GM21526 (cell line): ENCODE results near the gene CACNA1I.

Source experiments
- ATAC-seq: cut with Tn5 transposase; IDR thresholded peaks from one replicate; pipeline ENCODE4 v1.9.1; 2021; ENCODE audit warnings: moderate library complexity; ENCODE audit not compliant: unreplicated experiment, low FRiP score

The CACNA1I gene

GRCh38 chr22:39664485-39665200, 94.1 kb downstream of the CACNA1I start:
- no peak for ATAC-seq

- no peak for ATAC-seq
Measured at GRCh38 chr22:39665229-39665628, 94.7 kb downstream of the CACNA1I start.

- ATAC-seq: no peak
Measured at GRCh38 chr22:39665661-39666431, 95.3 kb downstream of the CACNA1I start.

DNA sequence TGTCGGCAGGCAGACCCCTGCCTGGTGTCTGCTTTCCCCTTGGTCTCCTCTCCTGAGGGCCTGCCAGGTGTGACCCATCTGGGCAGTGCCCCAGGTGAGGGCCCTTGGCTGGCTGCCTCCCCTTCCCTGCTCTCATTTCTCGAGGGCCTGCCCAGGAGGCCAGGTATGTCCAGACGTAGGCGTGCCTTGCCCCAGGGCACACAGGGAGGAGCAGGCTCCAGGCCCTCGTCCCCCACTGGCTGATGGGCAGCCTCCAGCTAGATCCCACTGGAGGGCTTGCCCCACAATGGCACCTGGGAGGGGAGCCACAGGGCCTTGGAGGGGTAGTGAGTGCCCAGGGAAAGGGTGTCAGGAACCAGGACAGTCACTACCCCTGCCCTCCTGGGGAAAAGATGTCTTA, 95.9 kb downstream of the CACNA1I start:
- no peak for ATAC-seq

DNA sequence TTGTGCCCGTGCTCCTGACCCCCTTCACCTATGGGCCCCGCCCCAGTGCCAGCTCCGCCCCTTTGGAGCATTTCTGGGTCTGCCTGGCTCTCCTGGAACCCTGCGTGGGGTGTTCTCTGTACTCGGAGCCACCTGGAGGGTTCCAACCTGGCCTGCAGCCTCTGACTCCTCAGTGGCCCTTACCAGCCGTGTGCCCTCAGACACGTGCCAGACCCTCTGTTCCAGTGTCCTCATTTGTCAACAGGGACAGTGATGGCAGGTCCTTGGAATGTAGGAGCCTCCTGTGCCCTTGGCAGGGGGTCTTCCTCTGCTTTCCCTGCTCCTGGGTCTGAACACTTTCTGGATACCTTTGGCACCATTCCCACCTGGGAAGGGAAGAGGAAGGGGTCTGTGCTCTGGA, 96.4 kb downstream of the CACNA1I start:
- no peak for ATAC-seq

DNA sequence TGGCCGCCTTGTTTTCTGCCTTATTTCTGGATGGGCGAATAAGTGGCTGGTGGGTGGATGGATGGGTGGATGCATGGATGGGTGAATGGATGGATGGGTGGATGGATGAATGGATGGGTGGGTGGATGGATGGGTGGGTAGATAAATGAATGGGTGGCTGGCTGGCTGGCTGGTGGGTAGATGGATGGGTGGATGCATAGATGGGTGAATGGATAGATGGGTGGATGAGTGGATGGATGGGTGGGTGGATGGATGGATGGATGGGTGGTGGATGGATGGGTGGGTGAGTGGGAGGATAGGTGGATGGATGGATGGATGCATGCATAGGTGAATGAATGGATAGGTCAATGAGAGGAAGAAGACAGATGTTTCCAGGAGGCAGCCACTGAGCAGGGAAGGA, 98.9 kb downstream of the CACNA1I start:
- no peak for ATAC-seq

DNA sequence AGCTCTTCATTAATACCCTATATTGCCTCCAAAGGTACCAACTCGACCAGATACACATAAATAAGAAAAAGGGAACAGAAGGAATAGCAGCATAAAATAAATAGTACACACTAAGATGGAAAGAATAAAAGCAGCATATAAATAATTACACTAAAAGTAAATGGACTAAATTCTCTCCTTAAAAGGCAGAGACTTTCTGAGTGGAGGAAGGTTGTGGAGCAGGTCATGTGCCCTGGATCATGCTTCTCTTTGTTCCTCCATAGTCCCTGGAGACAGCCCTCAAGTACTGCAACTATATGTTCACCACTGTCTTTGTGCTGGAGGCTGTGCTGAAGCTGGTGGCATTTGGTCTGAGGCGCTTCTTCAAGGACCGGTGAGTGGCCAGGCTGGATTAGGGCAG, 101.4 kb downstream of the CACNA1I start:
- no peak for ATAC-seq

- ATAC-seq: no peak
Measured at GRCh38 chr22:39674536-39674935, 104.0 kb downstream of the CACNA1I start.

GRCh38 chr22:39675947-39676346, 105.4 kb downstream of the CACNA1I start:
- no peak for ATAC-seq

GRCh38 chr22:39677967-39678366, 107.4 kb downstream of the CACNA1I start:
- no peak for ATAC-seq

DNA sequence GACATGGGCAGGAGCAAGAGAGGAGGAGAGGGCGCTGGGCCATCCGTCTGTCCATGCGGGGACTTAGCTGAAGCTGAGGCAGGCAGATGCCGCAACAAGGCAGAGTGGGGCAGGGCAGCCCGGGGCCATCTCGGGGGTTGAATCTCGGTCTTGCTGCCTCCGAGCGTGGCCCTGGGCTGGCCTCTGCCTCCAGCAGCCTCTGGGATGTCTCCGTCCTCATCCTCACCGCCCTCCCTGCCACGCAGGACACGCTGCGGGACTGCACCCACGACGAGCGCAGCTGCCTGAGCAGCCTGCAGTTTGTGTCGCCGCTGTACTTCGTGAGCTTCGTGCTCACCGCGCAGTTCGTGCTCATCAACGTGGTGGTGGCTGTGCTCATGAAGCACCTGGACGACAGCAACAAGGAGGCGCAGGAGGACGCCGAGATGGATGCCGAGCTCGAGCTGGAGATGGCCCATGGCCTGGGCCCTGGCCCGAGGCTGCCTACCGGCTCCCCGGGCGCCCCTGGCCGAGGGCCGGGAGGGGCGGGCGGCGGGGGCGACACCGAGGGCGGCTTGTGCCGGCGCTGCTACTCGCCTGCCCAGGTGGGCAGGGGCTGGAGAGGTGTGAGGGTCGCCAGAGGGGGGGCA, 108.4 kb downstream of the CACNA1I start:
- ATAC-seq: no peak

DNA sequence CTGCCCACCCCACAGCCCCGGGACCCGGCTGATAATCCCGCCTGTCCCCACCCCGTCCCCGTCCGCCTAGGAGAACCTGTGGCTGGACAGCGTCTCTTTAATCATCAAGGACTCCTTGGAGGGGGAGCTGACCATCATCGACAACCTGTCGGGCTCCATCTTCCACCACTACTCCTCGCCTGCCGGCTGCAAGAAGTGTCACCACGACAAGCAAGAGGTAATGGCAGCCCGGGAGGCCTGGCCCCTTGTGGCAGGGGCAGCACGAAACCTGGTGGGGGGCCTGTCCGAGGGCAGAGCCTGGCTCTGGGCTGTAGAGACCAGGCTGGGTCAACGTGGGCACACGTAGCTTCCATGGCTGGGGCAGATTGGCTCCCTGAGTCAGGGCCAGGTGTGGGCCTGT, 109.1 kb downstream of the CACNA1I start:
- no peak for ATAC-seq

DNA sequence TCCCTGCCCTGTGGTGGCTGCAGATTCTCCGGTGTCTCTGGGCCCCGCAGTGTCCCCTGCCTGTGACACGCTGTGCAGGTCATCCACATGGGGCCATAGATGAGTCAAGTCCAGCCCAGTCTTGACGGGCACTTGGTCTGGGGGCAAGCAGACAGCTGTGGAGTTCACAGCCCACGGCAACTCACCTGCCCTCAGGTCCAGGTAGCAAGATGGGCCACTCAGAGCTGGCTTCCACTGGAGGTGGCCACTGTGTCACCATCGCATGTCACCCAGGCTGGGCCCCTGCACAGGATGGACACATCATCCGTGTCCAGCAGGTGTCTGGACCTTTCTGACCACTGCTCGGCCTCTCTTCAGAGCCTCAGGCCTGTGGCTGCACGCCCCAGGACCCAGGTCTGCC, 109.9 kb downstream of the CACNA1I start:
- ATAC-seq: no peak

DNA sequence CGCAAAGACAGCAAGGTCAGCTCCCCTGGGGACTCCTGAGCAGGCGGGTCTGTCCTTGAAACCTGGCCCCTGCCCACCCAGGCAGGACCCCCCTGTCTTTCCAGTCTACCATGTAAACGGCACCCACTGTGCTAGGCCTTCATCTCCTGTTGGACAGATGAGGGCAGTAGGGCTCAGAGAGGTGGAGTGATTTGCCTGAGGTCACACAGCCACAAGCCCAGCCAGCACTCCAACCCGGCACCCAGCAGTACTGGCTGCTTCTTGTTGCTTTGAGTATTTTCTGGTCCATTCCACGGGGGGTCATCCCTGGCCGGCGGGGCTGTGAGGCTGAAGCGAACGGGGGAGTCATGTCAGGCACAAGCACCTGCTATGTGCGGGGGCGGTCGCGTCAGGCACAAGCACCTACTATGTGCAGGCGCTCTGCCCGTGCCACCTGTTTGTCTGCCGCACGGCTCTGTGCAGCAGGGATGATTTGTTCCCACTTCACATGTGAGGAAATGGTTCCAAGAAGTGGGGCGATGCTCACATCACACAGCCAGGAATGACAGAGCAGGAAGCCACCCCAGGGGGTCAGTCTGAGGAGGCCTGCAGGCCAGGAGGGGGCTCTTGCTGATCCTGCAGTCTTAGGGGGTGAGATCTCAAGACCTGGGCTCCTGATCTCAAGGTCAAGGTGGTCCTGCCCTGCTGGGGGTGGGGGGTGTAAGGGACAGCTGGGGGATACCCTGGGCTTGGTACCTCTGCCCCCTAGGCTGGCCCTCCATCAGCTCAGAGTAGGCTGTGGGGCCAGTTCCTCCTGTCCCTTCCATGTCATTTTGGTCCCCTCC, 110.7 kb downstream of the CACNA1I start:
- no peak for ATAC-seq

DNA sequence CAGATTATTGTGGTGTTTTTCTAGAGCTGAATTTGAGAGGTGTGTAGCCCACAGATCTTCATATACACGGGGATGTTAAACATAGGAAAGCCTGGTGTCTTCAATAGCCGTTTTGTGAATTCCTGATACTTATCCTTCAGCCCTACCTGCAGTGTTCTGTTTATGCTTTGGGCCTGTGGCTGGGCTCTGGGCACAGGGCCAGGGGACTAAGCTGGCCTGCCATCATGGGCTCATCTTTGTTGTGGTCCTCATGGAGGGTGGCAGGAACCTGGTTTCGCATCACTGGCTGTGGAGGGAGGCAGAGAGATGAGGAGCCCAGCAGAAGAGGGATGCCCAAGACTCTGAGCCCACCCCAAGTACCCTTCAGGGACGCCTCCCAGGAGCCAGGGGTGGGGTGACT, 112.4 kb downstream of the CACNA1I start:
- ATAC-seq: no peak

DNA sequence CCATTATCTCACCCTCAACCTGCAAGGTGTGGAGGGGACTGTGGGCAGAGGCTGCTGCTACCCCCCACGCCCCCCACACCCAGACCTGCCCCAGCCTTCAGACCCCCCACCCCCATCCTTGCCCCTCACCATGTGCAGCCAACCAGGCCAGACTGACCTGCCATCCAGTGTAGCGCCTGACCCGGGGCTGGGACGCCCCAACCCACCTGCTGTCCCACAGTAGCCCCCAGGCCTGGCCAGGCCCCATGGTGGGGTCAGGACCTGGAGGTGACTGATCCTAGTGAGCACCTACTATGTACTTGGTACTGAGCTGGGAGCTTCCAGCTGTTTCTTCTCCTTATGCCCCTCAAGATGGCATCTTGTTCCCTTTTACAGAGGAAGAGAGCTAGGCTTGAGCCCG, 113.1 kb downstream of the CACNA1I start:
- no peak for ATAC-seq

DNA sequence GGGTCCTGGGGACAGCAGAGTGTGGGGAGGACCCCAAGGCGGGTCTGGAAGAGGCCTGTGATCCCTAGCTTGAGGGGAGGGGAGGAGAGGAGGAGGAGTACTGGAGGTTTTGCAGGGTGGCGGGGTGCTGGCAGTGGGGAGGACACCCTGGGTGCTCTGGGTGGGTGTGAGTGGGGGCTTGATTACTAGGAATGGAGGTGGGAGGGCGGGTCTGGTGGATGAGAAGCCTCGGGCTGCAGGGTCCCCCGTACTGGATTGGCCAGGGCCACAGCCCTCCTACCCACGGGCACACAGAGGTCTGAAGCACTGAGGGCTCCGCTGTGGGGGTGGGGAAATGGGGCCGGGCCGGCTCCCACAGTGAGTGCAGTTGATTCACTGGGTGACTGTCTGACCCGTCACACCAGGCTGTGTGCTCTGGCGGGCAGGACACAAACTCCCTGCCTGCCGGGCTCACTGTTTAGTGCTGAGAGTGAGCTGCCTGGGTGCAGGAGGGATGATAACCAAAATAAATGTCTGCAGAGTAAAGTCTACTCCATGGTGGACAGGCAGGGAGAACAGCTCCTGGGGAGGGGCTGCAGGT, 114.2 kb downstream of the CACNA1I start:
- ATAC-seq: no peak

DNA sequence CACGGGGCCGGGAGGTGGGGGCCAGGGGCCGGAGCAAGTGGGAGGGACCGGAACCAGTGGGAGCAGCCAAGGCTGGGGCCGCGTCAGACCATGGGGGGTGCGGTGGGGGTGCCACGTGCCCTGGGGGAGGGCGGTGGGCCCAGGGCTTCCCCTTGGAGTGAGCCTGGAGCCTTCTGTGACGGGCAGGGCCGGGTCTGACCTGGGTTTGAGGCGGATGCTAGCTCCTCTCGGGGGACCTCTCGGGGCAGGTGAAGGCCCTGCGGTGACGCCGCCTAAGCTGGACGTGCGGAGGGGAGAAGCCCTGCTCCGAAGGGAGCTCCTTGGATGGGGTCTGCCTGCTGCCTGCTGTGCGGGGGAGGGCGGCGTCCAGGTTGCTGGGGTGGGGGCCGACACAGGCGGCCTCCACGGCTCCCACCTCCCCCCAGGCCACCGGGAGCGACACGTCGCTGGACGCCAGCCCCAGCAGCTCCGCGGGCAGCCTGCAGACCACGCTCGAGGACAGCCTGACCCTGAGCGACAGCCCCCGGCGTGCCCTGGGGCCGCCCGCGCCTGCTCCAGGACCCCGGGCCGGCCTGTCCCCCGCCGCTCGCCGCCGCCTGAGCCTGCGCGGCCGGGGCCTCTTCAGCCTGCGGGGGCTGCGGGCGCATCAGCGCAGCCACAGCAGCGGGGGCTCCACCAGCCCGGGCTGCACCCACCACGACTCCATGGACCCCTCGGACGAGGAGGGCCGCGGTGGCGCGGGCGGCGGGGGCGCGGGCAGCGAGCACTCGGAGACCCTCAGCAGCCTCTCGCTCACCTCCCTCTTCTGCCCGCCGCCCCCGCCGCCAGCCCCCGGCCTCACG, 115.0 kb downstream of the CACNA1I start:
- no peak for ATAC-seq

DNA sequence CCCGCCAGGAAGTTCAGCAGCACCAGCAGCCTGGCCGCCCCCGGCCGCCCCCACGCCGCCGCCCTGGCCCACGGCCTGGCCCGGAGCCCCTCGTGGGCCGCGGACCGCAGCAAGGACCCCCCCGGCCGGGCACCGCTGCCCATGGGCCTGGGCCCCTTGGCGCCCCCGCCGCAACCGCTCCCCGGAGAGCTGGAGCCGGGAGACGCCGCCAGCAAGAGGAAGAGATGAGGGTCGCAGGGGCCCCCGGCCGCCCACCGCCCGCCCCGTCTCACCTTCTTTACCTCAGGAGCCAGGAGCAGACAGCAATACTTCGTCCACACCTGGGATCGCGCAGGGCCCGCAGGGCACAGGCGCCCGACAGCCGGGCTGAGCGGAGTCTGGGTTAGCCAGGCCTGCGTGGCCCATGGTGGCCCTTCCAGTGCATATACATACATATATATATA, 115.6 kb downstream of the CACNA1I start:
- ATAC-seq: no peak
